IMR-90 (cell line): ENCODE data around the gene MBL2. TPM values are rescaled to one million over a fixed set of nuclear protein-coding genes. Genes with fewer than 3 reads are reported as not detected.

Source experiments
- ATAC-seq: fragments of 200-7000 bp; cut with Tn5 transposase; 2 replicates; pipeline ENCODE4 v1.9.1; 2020; ENCODE audit warnings: low read depth, mild to moderate bottlenecking, moderate library complexity
- BruUV-seq: library from RNA; stranded (reverse); fragments of 400-500 nt; replicated peaks from 2 replicates; lab custom pipeline; 2021; lab: Mats Ljungman, UMichigan
- CTCF ChIA-PET: fragments of 300-600 bp; formaldehyde crosslinking; extraction: SDS; loops from one replicate; lab custom pipeline; 2021; ENCODE audit warnings: antibody characterized with exemption; lab: Yijun Ruan, JAX
- POLR2A ChIA-PET: fragments of 300-600 bp; sonication (Branson Sonifier 250); formaldehyde crosslinking; loops from one replicate; lab custom pipeline; 2022; ENCODE audit warnings: antibody characterized with exemption; ENCODE audit not compliant: unreplicated experiment; lab: Charles Lee
- DNase-seq: peaks from one replicate; pipeline ENCODE4 v3.0.0; 2013
- H2AFZ ChIP-seq: replicated peaks from 2 replicates; pipeline ENCODE3; 2013; ENCODE audit warnings: low read length, mild to moderate bottlenecking; ENCODE audit not compliant: poor library complexity
- H2AK5ac ChIP-seq: 2 replicates; pipeline ENCODE4 v1.6.1; 2013; ENCODE audit warnings: low read depth, low read length, inconsistent platforms
- H2AK9ac ChIP-seq: replicated peaks from 2 replicates; pipeline ENCODE3; 2013; ENCODE audit warnings: mild to moderate bottlenecking, low read depth, low read length, moderate library complexity; ENCODE audit not compliant: poor library complexity
- H2BK120ac ChIP-seq: 2 replicates; pipeline ENCODE4 v1.6.1; 2013; ENCODE audit warnings: low read depth, low read length, inconsistent platforms
- H2BK15ac ChIP-seq: 3 replicates; pipeline ENCODE4 v1.6.1; 2013; ENCODE audit warnings: low read depth, low read length, inconsistent platforms
- H2BK20ac ChIP-seq: 2 replicates; pipeline ENCODE4 v1.6.1; 2013; ENCODE audit warnings: low read depth, mild to moderate bottlenecking, inconsistent platforms, low read length, moderate library complexity
- H2BK5ac ChIP-seq: 2 replicates; pipeline ENCODE4 v1.6.1; 2013; ENCODE audit warnings: mild to moderate bottlenecking, low read depth, low read length, inconsistent platforms; ENCODE audit not compliant: poor library complexity, severe bottlenecking
- H3K14ac ChIP-seq: replicated peaks from 2 replicates; pipeline ENCODE4 v1.6.1; 2013; ENCODE audit warnings: low read depth, low read length, inconsistent platforms
- H3K18ac ChIP-seq: 2 replicates; pipeline ENCODE4 v1.6.1; 2013; ENCODE audit warnings: low read depth, low read length, control low read depth
- H3K23ac ChIP-seq: 2 replicates; pipeline ENCODE4 v1.6.1; 2013; ENCODE audit warnings: low read depth, low read length, inconsistent platforms
- H3K27ac ChIP-seq: 2 replicates; pipeline ENCODE4 v1.5.1; 2013; ENCODE audit warnings: mild to moderate bottlenecking, control low read depth, low read length; ENCODE audit not compliant: insufficient read depth
- H3K27me3 ChIP-seq: 2 replicates; pipeline ENCODE4 v1.6.1; 2013; ENCODE audit warnings: low read length; ENCODE audit not compliant: control insufficient read depth, insufficient read depth
- H3K36me3 ChIP-seq: 2 replicates; pipeline ENCODE4 v1.6.1; 2013; ENCODE audit warnings: low read length, mixed read lengths; ENCODE audit not compliant: control insufficient read depth, insufficient read depth
- H3K4ac ChIP-seq: 2 replicates; pipeline ENCODE4 v1.6.1; 2013; ENCODE audit warnings: low read depth, low read length, inconsistent platforms
- H3K4me1 ChIP-seq: 2 replicates; pipeline ENCODE4 v1.6.1; 2013; ENCODE audit warnings: low read length, mixed read lengths; ENCODE audit not compliant: control insufficient read depth, insufficient read depth
- H3K4me2 ChIP-seq: 2 replicates; pipeline ENCODE4 v1.6.1; 2013; ENCODE audit warnings: low read depth, mild to moderate bottlenecking, control low read depth, low read length, moderate library complexity
- H3K4me3 ChIP-seq: 2 replicates; pipeline ENCODE4 v1.5.1; 2013; ENCODE audit warnings: low read depth, mild to moderate bottlenecking, control low read depth, low read length, moderate library complexity; ENCODE audit not compliant: insufficient read depth
- H3K56ac ChIP-seq: 2 replicates; pipeline ENCODE4 v1.6.1; 2013; ENCODE audit warnings: low read length, inconsistent platforms; ENCODE audit not compliant: insufficient read depth; ENCODE audit errors: extremely low read depth
- H3K79me1 ChIP-seq, 2 experiments: 2 replicates each; pipeline ENCODE4 v1.6.1; 2013; ENCODE audit warnings: low read length in 2 of 2, inconsistent platforms in 1 of 2, low read depth in 1 of 2
- H3K9ac ChIP-seq: 2 replicates; pipeline ENCODE4 v1.6.1; 2013; ENCODE audit warnings: low read depth, low read length, control low read depth
- H3K9me1 ChIP-seq: 2 replicates; pipeline ENCODE4 v1.6.1; 2013; ENCODE audit warnings: low read length, inconsistent platforms; ENCODE audit not compliant: insufficient read depth
- H3K9me3 ChIP-seq: 2 replicates; pipeline ENCODE4 v1.6.1; 2013; ENCODE audit warnings: low read length; ENCODE audit not compliant: control insufficient read depth, insufficient read depth
- H4K20me1 ChIP-seq: 2 replicates; pipeline ENCODE4 v1.6.1; 2013; ENCODE audit warnings: low read length, inconsistent platforms; ENCODE audit not compliant: insufficient read depth
- H4K5ac ChIP-seq: 2 replicates; pipeline ENCODE4 v1.6.1; 2013; ENCODE audit warnings: mild to moderate bottlenecking, low read depth, low read length, control low read depth
- H4K8ac ChIP-seq, 2 experiments: 2 replicates each; pipeline ENCODE4 v1.6.1; 2013; ENCODE audit warnings: low read depth in 2 of 2, low read length in 2 of 2, control low read depth in 1 of 2, inconsistent platforms in 1 of 2
- H4K91ac ChIP-seq: 2 replicates; pipeline ENCODE4 v1.6.1; 2013; ENCODE audit warnings: low read depth, low read length, inconsistent platforms; ENCODE audit not compliant: insufficient read depth
- CEBPB ChIP-seq: IDR thresholded peaks from 2 replicates; pipeline ENCODE4 v1.6.1; 2012; ENCODE audit warnings: low read depth, low read length, improper control_type of control experiment
- ELK1 ChIP-seq: fragments of 150-350 bp; IDR thresholded peaks from 2 replicates; pipeline ENCODE4 v1.6.1; 2016; ENCODE audit warnings: low read depth, mild to moderate bottlenecking, low read length, moderate library complexity, borderline replicate concordance
- FOS ChIP-seq: fragments of 150-350 bp; IDR thresholded peaks from 2 replicates; pipeline ENCODE4 v1.6.1; 2016; ENCODE audit warnings: low read depth, low read length
- MAFK ChIP-seq: IDR thresholded peaks from 2 replicates; pipeline ENCODE4 v1.6.1; 2012; ENCODE audit warnings: low read depth, low read length, improper control_type of control experiment
- MAZ ChIP-seq: IDR thresholded peaks from 2 replicates; pipeline ENCODE4 v1.6.1; 2012; ENCODE audit warnings: low read depth, mild to moderate bottlenecking, low read length, improper control_type of control experiment, moderate library complexity, borderline replicate concordance
- MXI1 ChIP-seq: IDR thresholded peaks from 2 replicates; pipeline ENCODE4 v1.6.1; 2012; ENCODE audit warnings: low read depth, mild to moderate bottlenecking, low read length, moderate library complexity, borderline replicate concordance
- NFE2L2 ChIP-seq: fragments of 150-350 bp; IDR thresholded peaks from 2 replicates; pipeline ENCODE4 v1.6.1; 2016; ENCODE audit warnings: low read depth, mild to moderate bottlenecking, low read length
- POLR2A ChIP-seq: IDR thresholded peaks from 2 replicates; pipeline ENCODE4 v1.6.1; 2012; ENCODE audit warnings: mild to moderate bottlenecking, low read depth, low read length
- RAD21 ChIP-seq: IDR thresholded peaks from 2 replicates; pipeline ENCODE4 v1.6.1; 2012; ENCODE audit warnings: low read length, improper control_type of control experiment
- RCOR1 ChIP-seq: IDR thresholded peaks from 2 replicates; pipeline ENCODE4 v1.6.1; 2012; ENCODE audit warnings: mild to moderate bottlenecking, low read length, improper control_type of control experiment; ENCODE audit not compliant: insufficient replicate concordance
- RFX5 ChIP-seq: IDR thresholded peaks from 2 replicates; pipeline ENCODE4 v1.8.0; 2012; ENCODE audit warnings: low read depth, mild to moderate bottlenecking, low read length, moderate library complexity
- SMC3 ChIP-seq: fragments of 150-350 bp; IDR thresholded peaks from 2 replicates; pipeline ENCODE4 v1.6.1; 2016; ENCODE audit warnings: low read depth, mild to moderate bottlenecking, antibody characterized with exemption, low read length, moderate library complexity
- WGBS, 2 experiments: methylation state at CpG; one replicate each; pipeline versions ENCODE4 v1.1.5 to v1.1.7; 2013; ENCODE audit warnings: missing lambda C conversion rate in 2 of 2; ENCODE audit not compliant: insufficient read length in 1 of 2; ENCODE audit errors: extremely low coverage in 2 of 2; 5-methylcytosine and 5-hydroxymethylcytosine counted together
- dilution Hi-C: fragments of 300-500 bp; cut with HindIII; formaldehyde crosslinking; loops from one replicate; pipeline ENCODE4 v1.14.3; 2018; ENCODE audit warnings: low sequenced_read_pairs; ENCODE audit not compliant: unreplicated experiment
- in situ Hi-C: fragments of 300-500 bp; cut with MboI; formaldehyde crosslinking; loops from 3 replicates; pipeline ENCODE4 v1.14.3; 2019; ENCODE audit warnings: low sequenced_read_pairs, inconsistent platforms, mixed read lengths
- intact Hi-C: fragments of 100-400 bp; cut with micrococcal nuclease; formaldehyde crosslinking; loops from 2 replicates; pipeline ENCODE4 v1.10.0; 2022
- polyA plus RNA-seq, 3 experiments: library from polyadenylated mRNA; depleted of rRNA; stranded (reverse); fragments of >200 nt; gene quantifications; 2 replicates each; pipeline ENCODE4 v1.2.3, GENCODE V29; 2012; ENCODE audit warnings: low replicate concordance in 1 of 3
- total RNA-seq: library from RNA; depleted of rRNA; stranded (reverse); fragments of >200 nt; gene quantifications from 2 replicates; pipeline ENCODE4 v1.2.3, GENCODE V29; 2012
- TF ChIP-seq, protein P1 (sequence below): conservative IDR thresholded peaks from 2 replicates; pipeline ENCODE4 v1.5.1; 2012; ENCODE audit warnings: mild to moderate bottlenecking, low read depth, low read length, improper control_type of control experiment

MBL2 gene
- total and polyA plus RNA-seq, 2 of the 4 experiments (the other 2 are of a cell fraction): not detected

GRCh38 chr10:52814506-52814905, 41.9 kb upstream of the MBL2 start:
- POLR2A ChIA-PET: no interaction called here
- BruUV-seq: no TSS peak
- Histone ChIP-seq H2BK20ac (no peak overlapping the region), H2BK5ac (no peak overlapping the region), H2AFZ (no peak overlapping the region), H3K36me3 (no peaks in the 10 kb centered on the region), H4K91ac (no peak overlapping the region), H2BK15ac (no peak overlapping the region), H3K9ac (no peak overlapping the region), H3K14ac (no peak overlapping the region), H3K23ac (no peak overlapping the region), H3K18ac (no peak overlapping the region), H4K5ac (no peak overlapping the region), H3K4me1 (no peaks in the 10 kb centered on the region), H2AK9ac (no peak overlapping the region), H3K4me3 (no peak overlapping the region), H2BK120ac (no peak overlapping the region), H3K79me1 (no peaks in the 10 kb centered on the region), H3K9me1 (no peaks in the 10 kb centered on the region), H3K4me2 (no peak overlapping the region), H3K9me3 (no peaks in the 10 kb centered on the region), H4K8ac (no peak overlapping the region), H3K27me3 (no peaks in the 10 kb centered on the region), H3K56ac (no peak overlapping the region), H4K20me1 (no peaks in the 10 kb centered on the region), H2AK5ac (no peak overlapping the region), H3K27ac (no peak overlapping the region), H3K4ac (no peak overlapping the region)
- TF ChIP-seq POLR2A (no peak), ELK1 (no peak), RFX5 (no peak), RAD21 (no peak), SMC3 (no peak), NFE2L2 (no peak), MAZ (no peak), FOS (no peak), CEBPB (no peak), RCOR1 (no peak), MXI1 (no peak), MAFK (no peak)
- TF ChIP-seq, protein P1, sequence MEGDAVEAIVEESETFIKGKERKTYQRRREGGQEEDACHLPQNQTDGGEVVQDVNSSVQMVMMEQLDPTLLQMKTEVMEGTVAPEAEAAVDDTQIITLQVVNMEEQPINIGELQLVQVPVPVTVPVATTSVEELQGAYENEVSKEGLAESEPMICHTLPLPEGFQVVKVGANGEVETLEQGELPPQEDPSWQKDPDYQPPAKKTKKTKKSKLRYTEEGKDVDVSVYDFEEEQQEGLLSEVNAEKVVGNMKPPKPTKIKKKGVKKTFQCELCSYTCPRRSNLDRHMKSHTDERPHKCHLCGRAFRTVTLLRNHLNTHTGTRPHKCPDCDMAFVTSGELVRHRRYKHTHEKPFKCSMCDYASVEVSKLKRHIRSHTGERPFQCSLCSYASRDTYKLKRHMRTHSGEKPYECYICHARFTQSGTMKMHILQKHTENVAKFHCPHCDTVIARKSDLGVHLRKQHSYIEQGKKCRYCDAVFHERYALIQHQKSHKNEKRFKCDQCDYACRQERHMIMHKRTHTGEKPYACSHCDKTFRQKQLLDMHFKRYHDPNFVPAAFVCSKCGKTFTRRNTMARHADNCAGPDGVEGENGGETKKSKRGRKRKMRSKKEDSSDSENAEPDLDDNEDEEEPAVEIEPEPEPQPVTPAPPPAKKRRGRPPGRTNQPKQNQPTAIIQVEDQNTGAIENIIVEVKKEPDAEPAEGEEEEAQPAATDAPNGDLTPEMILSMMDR: no peak
- DNase-seq (no peak), ATAC-seq (no peak)
- in situ Hi-C loops: no loop called here
- dilution Hi-C loops: no loop called here
- CTCF ChIA-PET: no interaction called here
- WGBS, 2 experiments: no CpG with 5 or more reads among the region's 5 CpGs
- intact Hi-C loops: loop anchor here (10.0 kb wide), 1 partner anchor 130 kb away; no protein-coding TSS in a partner anchor
